B cell (primary cell): Measurements from ENCODE around the gene HOXB13. TPM values are rescaled to one million over a fixed set of nuclear protein-coding genes. Genes with fewer than 3 reads are reported as not detected.
A peak's percentile ranks its signal among the peaks of the same experiment; 100 is the strongest.

Experiments
- ATAC-seq: fragments of 200-7000 bp; cut with Tn5 transposase; one replicate; pipeline ENCODE4 v1.10.0; 2021; ENCODE audit warnings: low read depth, mild to moderate bottlenecking, moderate number of reproducible peaks, moderate library complexity
- CTCF ChIA-PET: fragments of 350-600 bp; sonication (Branson Sonifier 250); formaldehyde crosslinking; loops from one replicate; lab custom pipeline; 2021; ENCODE audit warnings: antibody characterized with exemption, inconsistent platforms; lab: Charles Lee
- POLR2A ChIA-PET: fragments of 350-600 bp; sonication (Branson Sonifier 250); formaldehyde crosslinking; loops from one replicate; lab custom pipeline; 2021; ENCODE audit warnings: antibody characterized with exemption; lab: Charles Lee
- DNase-seq: peaks from one replicate; pipeline ENCODE4 v3.0.0; 2013
- H2AFZ ChIP-seq: 2 replicates; pipeline ENCODE4 v1.6.1; 2012; ENCODE audit warnings: mild to moderate bottlenecking, low read depth, low read length; ENCODE audit not compliant: insufficient read depth, poor library complexity, severe bottlenecking
- H3K27ac ChIP-seq, 2 donors: 1 replicate in 1 of 2; 2 replicates in 1 of 2; pipeline ENCODE4 v1.5.1; 2012 to 2013; ENCODE audit warnings: low read length in 2 of 2, mild to moderate bottlenecking in 2 of 2, moderate library complexity in 1 of 2
- H3K27me3 ChIP-seq, 4 experiments: fragments of 200-600 bp in 1 of 4; sonication (generic) in 1 of 4; replicated peaks in 1 of 4; 1 replicate in 2 of 4; 2 replicates in 2 of 4; pipeline versions ENCODE4 v1.6.1 to v1.7.0; 2013 to 2016; ENCODE audit warnings: low read length in 3 of 4, mild to moderate bottlenecking in 2 of 4, mixed read lengths in 1 of 4, moderate library complexity in 1 of 4; ENCODE audit not compliant: insufficient read depth in 4 of 4, control insufficient read depth in 3 of 4; ENCODE audit errors: control extremely low read depth in 1 of 4
- H3K36me3 ChIP-seq, 2 experiments: replicated peaks in 1 of 2; 1 replicate in 1 of 2; 2 replicates in 1 of 2; pipeline versions ENCODE4 v1.6.1 to v1.7.1; 2013; ENCODE audit warnings: low read length in 1 of 2; ENCODE audit not compliant: insufficient read depth in 2 of 2, control insufficient read depth in 1 of 2; ENCODE audit errors: control extremely low read depth in 1 of 2, extremely low read depth in 1 of 2
- H3K4me1 ChIP-seq, 2 donors: fragments of 200-600 bp in 1 of 2; sonication (generic) in 1 of 2; 1 replicate in 1 of 2; 2 replicates in 1 of 2; pipeline versions ENCODE4 v1.5.1 to v1.6.1; 2013 to 2017; ENCODE audit warnings: low read length in 2 of 2; ENCODE audit not compliant: control insufficient read depth in 2 of 2, insufficient read depth in 2 of 2
- H3K4me2 ChIP-seq: replicated peaks from 2 replicates; pipeline ENCODE3; 2012; ENCODE audit warnings: mild to moderate bottlenecking, low read depth, low read length; ENCODE audit not compliant: poor library complexity, severe bottlenecking
- H3K4me3 ChIP-seq, 5 experiments: fragments of 200-600 bp in 1 of 5; sonication (generic) in 1 of 5; 1 replicate in 3 of 5; 2 replicates in 2 of 5; pipeline versions ENCODE4 v1.5.1 to v1.7.0; 2011 to 2016; ENCODE audit warnings: low read length in 4 of 5, mild to moderate bottlenecking in 4 of 5, low read depth in 2 of 5, control low read depth in 1 of 5, moderate library complexity in 1 of 5; ENCODE audit not compliant: insufficient read depth in 1 of 5; ENCODE audit errors: control extremely low read depth in 1 of 5, extremely low read depth in 1 of 5
- H3K79me2 ChIP-seq: fragments of 200-600 bp; sonication (generic); one replicate; pipeline ENCODE4 v1.6.0; 2016; ENCODE audit warnings: low read length; ENCODE audit not compliant: control insufficient read depth, insufficient read depth
- H3K9ac ChIP-seq: fragments of 200-600 bp; sonication (generic); 2 replicates; pipeline ENCODE4 v1.6.1; 2017; ENCODE audit warnings: mild to moderate bottlenecking, low read length, moderate library complexity
- H3K9me3 ChIP-seq, 3 donors: one replicate each; pipeline versions ENCODE4 v1.6.1 to v1.7.1; 2013; ENCODE audit warnings: low read length in 2 of 3; ENCODE audit not compliant: control insufficient read depth in 2 of 3, insufficient read depth in 1 of 3; ENCODE audit errors: control extremely low read depth in 1 of 3
- H4K20me1 ChIP-seq: 2 replicates; pipeline ENCODE4 v1.6.0; 2012; ENCODE audit warnings: mild to moderate bottlenecking, low read length; ENCODE audit not compliant: insufficient read depth, control insufficient read depth, poor library complexity, severe bottlenecking
- H3K27ac Mint-ChIP-seq: one replicate; pipeline ENCODE4 v1.8.0; 2021; ENCODE audit warnings: mixed read lengths
- H3K27me3 Mint-ChIP-seq: one replicate; pipeline ENCODE4 v1.8.0; 2021; ENCODE audit warnings: mixed read lengths
- H3K4me1 Mint-ChIP-seq: one replicate; pipeline ENCODE4 v1.8.0; 2021; ENCODE audit warnings: mixed read lengths
- H3K4me3 Mint-ChIP-seq: one replicate; pipeline ENCODE4 v1.8.0; 2021; ENCODE audit warnings: mixed read lengths
- H3K9me3 Mint-ChIP-seq: one replicate; pipeline ENCODE4 v1.8.0; 2022; ENCODE audit warnings: mixed read lengths; ENCODE audit not compliant: insufficient read depth
- EZH2 ChIP-seq: IDR thresholded peaks from 2 replicates; pipeline ENCODE4 v1.6.1; 2012; ENCODE audit warnings: borderline replicate concordance, low read depth, mild to moderate bottlenecking, moderate library complexity, low read length; ENCODE audit not compliant: insufficient read depth, poor library complexity, severe bottlenecking
- WGBS: methylation state at CpG from one replicate; pipeline ENCODE4 v1.1.5; 2013; ENCODE audit warnings: missing lambda C conversion rate; ENCODE audit not compliant: insufficient coverage; 5-methylcytosine and 5-hydroxymethylcytosine counted together
- intact Hi-C: fragments of 100-400 bp; cut with micrococcal nuclease; formaldehyde crosslinking; loops from one replicate; pipeline ENCODE4 v1.10.0; 2022
- polyA plus RNA-seq: library from polyadenylated mRNA; depleted of rRNA; stranded (reverse); fragments of >200 nt; gene quantifications from 2 replicates; pipeline ENCODE4 v1.2.3, GENCODE V29; 2012
- total RNA-seq, 2 donors: library from RNA; stranded (reverse); fragments of 120-200 nt in 1 of 2; gene quantifications; 1 replicate in 1 of 2; 2 replicates in 1 of 2; pipeline versions ENCODE4 v1.2.3 to v1.2.4, GENCODE V29; 2013 to 2022
- TF ChIP-seq, protein P1 (sequence below): fragments of 200-600 bp; IDR thresholded peaks from one replicate; pipeline ENCODE4 v1.8.0; 2022; ENCODE audit warnings: antibody characterized with exemption, mild to moderate bottlenecking

HOXB13 gene
- total and polyA plus RNA-seq, 2 donors (not counting 1 experiment from before 2014, with no cell fraction given), result not detected

DNA sequence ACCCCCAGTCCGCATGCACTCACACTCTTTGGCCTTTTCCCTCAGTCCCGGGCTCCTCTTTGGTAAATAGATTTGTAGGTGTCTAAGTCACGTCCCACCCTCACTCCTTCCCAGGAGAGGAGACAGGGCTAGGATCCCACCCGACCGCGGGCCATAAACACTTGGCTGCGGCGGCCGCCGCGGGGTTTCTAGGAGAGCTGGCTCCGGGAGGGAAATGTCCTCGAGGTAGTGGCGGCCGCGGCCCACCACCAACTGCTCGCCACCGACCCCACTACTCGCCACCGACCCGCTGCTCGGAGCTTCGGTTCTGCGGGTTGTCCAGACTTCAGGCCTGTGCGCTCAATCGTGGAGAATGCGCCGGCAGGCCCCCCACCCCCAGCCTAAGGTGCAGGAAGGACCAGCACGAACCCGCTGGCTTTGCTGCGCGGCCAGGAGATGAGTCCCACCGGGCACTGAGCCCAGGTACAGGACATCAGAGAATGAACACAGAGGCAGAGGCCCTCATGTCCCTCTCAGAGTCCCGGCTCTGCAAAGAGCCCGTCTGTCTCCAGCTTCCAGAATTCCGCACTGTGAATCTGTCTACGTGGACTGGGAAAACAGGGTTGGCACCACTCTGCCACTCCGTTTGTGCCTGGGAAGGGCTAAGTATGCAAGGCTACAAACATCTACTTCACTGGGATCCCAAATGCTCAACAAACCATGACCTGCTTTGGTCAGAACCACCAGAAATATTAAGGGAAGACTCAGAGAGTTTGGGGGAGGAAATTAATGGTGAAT, 3.1 kb downstream of the HOXB13 start:
- Histone ChIP-seq H3K27me3 (peaks cover 0 to 100% (median 88%) of the 10 kb centered on the region in 4 experiments), H3K79me2 (no peaks in the 10 kb centered on the region), H3K27ac (no peak overlapping the region), H3K4me2 (peak overlapping the region; percentile 54), H3K4me1 (peaks cover 48 to 74% of the 10 kb centered on the region in 2 donors), H4K20me1 (no peaks in the 10 kb centered on the region), H3K36me3 (no peaks in the 10 kb centered on the region), H3K9ac (peak overlapping the region; percentile 6), H3K9me3 (peaks cover 2 to 75% (median 6%) of the 10 kb centered on the region in 3 donors), H2AFZ (no peak overlapping the region), H3K4me3 (peak overlapping the region in 1 of 5 experiments; percentile 18)
- DNase-seq, result peak; percentile 55
- intact Hi-C loops, result loop anchor here (2.0 to 10.0 kb wide), 3 partner anchors 21 to 269 kb away; partner anchors contain the start of gene IGF2BP1
- POLR2A ChIA-PET, result no interaction called here
- H3K4me1 Mint-ChIP-seq, result peaks cover 35% of the 10 kb centered on the region
- H3K27ac Mint-ChIP-seq, result peak overlapping the region; percentile 50
- no peak for ATAC-seq
- TF ChIP-seq, protein P1, sequence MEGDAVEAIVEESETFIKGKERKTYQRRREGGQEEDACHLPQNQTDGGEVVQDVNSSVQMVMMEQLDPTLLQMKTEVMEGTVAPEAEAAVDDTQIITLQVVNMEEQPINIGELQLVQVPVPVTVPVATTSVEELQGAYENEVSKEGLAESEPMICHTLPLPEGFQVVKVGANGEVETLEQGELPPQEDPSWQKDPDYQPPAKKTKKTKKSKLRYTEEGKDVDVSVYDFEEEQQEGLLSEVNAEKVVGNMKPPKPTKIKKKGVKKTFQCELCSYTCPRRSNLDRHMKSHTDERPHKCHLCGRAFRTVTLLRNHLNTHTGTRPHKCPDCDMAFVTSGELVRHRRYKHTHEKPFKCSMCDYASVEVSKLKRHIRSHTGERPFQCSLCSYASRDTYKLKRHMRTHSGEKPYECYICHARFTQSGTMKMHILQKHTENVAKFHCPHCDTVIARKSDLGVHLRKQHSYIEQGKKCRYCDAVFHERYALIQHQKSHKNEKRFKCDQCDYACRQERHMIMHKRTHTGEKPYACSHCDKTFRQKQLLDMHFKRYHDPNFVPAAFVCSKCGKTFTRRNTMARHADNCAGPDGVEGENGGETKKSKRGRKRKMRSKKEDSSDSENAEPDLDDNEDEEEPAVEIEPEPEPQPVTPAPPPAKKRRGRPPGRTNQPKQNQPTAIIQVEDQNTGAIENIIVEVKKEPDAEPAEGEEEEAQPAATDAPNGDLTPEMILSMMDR, result no peak
- TF ChIP-seq EZH2, result no peak
- peaks cover 78% of the 10 kb centered on the region for H3K27me3 Mint-ChIP-seq
- H3K9me3 Mint-ChIP-seq, result no peaks in the 10 kb centered on the region
- H3K4me3 Mint-ChIP-seq, result peak overlapping the region; percentile 44
- 8% methylated on average over 36 of the region's 38 CpGs for WGBS
- CTCF ChIA-PET, result interaction anchor here (0.7 to 2.9 kb wide), 11 partner anchors 9 to 157 kb away, joined by 3 to 21 read pairs (median 3); no protein-coding TSS in a partner anchor

DNA sequence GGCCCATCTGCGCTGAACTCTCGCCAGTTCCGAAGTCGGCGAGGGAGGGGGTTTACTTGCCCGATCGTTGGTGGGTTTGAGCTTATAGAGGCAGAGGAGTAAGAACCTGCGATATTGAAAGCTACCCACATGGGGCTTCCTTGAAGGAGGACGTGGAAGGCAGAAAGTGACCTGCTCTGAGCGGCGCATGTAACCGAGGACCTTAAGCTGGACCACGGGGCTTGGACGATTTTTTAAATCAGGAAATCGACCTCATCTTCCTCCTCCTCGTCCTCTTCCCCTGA, 3.6 kb downstream of the HOXB13 start:
- peaks cover 48 to 75% of the 10 kb centered on the region in 2 donors for H3K4me1 ChIP-seq
- ChIA-PET CTCF (interaction anchor here (0.7 to 2.9 kb wide), 10 partner anchors 8 to 157 kb away, joined by 3 to 21 read pairs (median 4); no protein-coding TSS in a partner anchor), POLR2A (no interaction called here)
- H3K4me3 Mint-ChIP-seq, result peak overlapping the region; percentile 44
- H3K4me3 ChIP-seq, result peak overlapping the region in 1 of 5 experiments; percentile 18
- peak overlapping the region; percentile 54 for H3K4me2 ChIP-seq
- no peak for DNase-seq
- H3K9me3 Mint-ChIP-seq, result no peaks in the 10 kb centered on the region
- peaks cover 35% of the 10 kb centered on the region for H3K4me1 Mint-ChIP-seq
- no peak for ATAC-seq
- no peaks in the 10 kb centered on the region for H4K20me1 ChIP-seq
- H3K9me3 ChIP-seq, result peaks cover 2 to 81% (median 9%) of the 10 kb centered on the region in 3 donors
- no peak overlapping the region for H3K27ac ChIP-seq
- no peaks in the 10 kb centered on the region for H3K36me3 ChIP-seq
- peak overlapping the region; percentile 50 for H3K27ac Mint-ChIP-seq
- H3K27me3 ChIP-seq, result peaks cover 0 to 100% (median 88%) of the 10 kb centered on the region in 4 experiments
- H3K27me3 Mint-ChIP-seq, result peaks cover 78% of the 10 kb centered on the region
- intact Hi-C loops, result loop anchor here (2.0 to 10.0 kb wide), 3 partner anchors 22 to 270 kb away; partner anchors contain the start of gene IGF2BP1
- 6% methylated on average over 9 of the region's 16 CpGs for WGBS
- peak overlapping the region; percentile 9 for H2AFZ ChIP-seq
- H3K79me2 ChIP-seq, result no peaks in the 10 kb centered on the region
- H3K9ac ChIP-seq, result peak overlapping the region; percentile 6
- no peak for TF ChIP-seq EZH2
- TF ChIP-seq, protein P1, result no peak
